Tibial artery (tissue), 4 donors: ENCODE results near the gene BMP2.

Source experiments
- DNase-seq, 2 donors: peaks; one replicate each; pipeline ENCODE4 v3.0.0-alpha.2; 2019
- H3K27ac ChIP-seq, 2 donors: fragments of 200-600 bp; sonication (generic) in 1 of 2; 1 replicate in 1 of 2; 2 replicates in 1 of 2; pipeline ENCODE4 v1.5.1; 2018 to 2019; ENCODE audit warnings: mild to moderate bottlenecking in 1 of 2
- H3K27me3 ChIP-seq, 2 donors: fragments of 200-600 bp; sonication (generic) in 1 of 2; one replicate each; pipeline versions ENCODE4 v1.5.1 to v1.6.0; 2016 to 2019
- H3K36me3 ChIP-seq, 3 donors: fragments of 200-600 bp; sonication (generic) in 2 of 3; one replicate each; pipeline ENCODE4 v1.5.1; 2016 to 2019; ENCODE audit warnings: mild to moderate bottlenecking in 2 of 3
- H3K4me1 ChIP-seq, 4 donors: fragments of 200-600 bp; sonication (generic) in 2 of 4; 1 replicate in 3 of 4; 2 replicates in 1 of 4; pipeline ENCODE4 v1.5.1; 2016 to 2019
- H3K4me3 ChIP-seq, 2 donors: fragments of 200-600 bp; sonication (generic) in 1 of 2; 1 replicate in 1 of 2; 2 replicates in 1 of 2; pipeline ENCODE4 v1.5.1; 2018 to 2019; ENCODE audit warnings: mild to moderate bottlenecking in 2 of 2
- H3K9me3 ChIP-seq, 3 donors: fragments of 200-600 bp; sonication (generic) in 1 of 3; one replicate each; pipeline ENCODE4 v1.5.1; 2016 to 2019
- CTCF ChIP-seq, 2 experiments: fragments of 200-600 bp in 1 of 2; fragments of 450-650 bp in 1 of 2; IDR thresholded peaks; one replicate each; pipeline ENCODE4 v1.5.1; 2017 to 2019; ENCODE audit warnings: antibody characterized with exemption in 2 of 2, mild to moderate bottlenecking in 1 of 2, moderate library complexity in 1 of 2
- intact Hi-C: fragments of 100-400 bp; cut with DNase I; formaldehyde crosslinking; loops from one replicate; pipeline ENCODE4 v1.15.0; 2023; ENCODE audit warnings: low total_unique reads

Gene BMP2

GRCh38 chr20:6740096-6740495 lies 27.4 kb upstream of the BMP2 start:
- no peaks in the 10 kb centered on the region for H3K36me3 ChIP-seq
- H3K27me3 ChIP-seq = no peaks in the 10 kb centered on the region
- intact Hi-C loops = no loop called here
- no peak for TF ChIP-seq CTCF (IDR thresholded peaks at IDR 0.05)
- no peak for DNase-seq
- H3K4me1 ChIP-seq = peaks cover 0 to 17% (median 7%) of the 10 kb centered on the region in 4 donors
- H3K27ac ChIP-seq = no peak overlapping the region
- no peak overlapping the region for H3K4me3 ChIP-seq
- no peaks in the 10 kb centered on the region for H3K9me3 ChIP-seq

GRCh38 chr20:6744180-6744579 lies 23.3 kb upstream of the BMP2 start:
- Histone ChIP-seq H3K9me3 (no peaks in the 10 kb centered on the region), H3K27ac (no peak overlapping the region), H3K4me1 (no peaks in the 10 kb centered on the region), H3K36me3 (no peaks in the 10 kb centered on the region), H3K27me3 (peaks cover 0 to 6% of the 10 kb centered on the region in 2 donors), H3K4me3 (no peak overlapping the region)
- intact Hi-C loops = no loop called here
- TF ChIP-seq CTCF (IDR thresholded peaks at IDR 0.05) = no peak
- DNase-seq = no peak

GRCh38 chr20:6744805-6745204 lies 22.7 kb upstream of the BMP2 start:
- no peak for TF ChIP-seq CTCF (IDR thresholded peaks at IDR 0.05)

GRCh38 chr20:6746901-6747609 lies 20.4 kb upstream of the BMP2 start:
- no peak overlapping the region for H3K27ac ChIP-seq
- no peak for TF ChIP-seq CTCF (IDR thresholded peaks at IDR 0.05)
- no peak for DNase-seq
- H3K4me3 ChIP-seq = no peak overlapping the region
- H3K27me3 ChIP-seq = peaks cover 0 to 6% of the 10 kb centered on the region in 2 donors
- no peaks in the 10 kb centered on the region for H3K9me3 ChIP-seq
- no peaks in the 10 kb centered on the region for H3K36me3 ChIP-seq
- intact Hi-C loops = no loop called here
- no peaks in the 10 kb centered on the region for H3K4me1 ChIP-seq

More at GRCh38 chr20:6744805-6745204, 22.7 kb upstream of the BMP2 start:
- no peak for DNase-seq
- intact Hi-C loops = no loop called here
- Histone ChIP-seq H3K27ac (no peak overlapping the region), H3K4me3 (no peak overlapping the region), H3K36me3 (no peaks in the 10 kb centered on the region), H3K9me3 (no peaks in the 10 kb centered on the region), H3K4me1 (no peaks in the 10 kb centered on the region), H3K27me3 (peaks cover 0 to 6% of the 10 kb centered on the region in 2 donors)

GRCh38 chr20:6750438-6750837 lies 17.0 kb upstream of the BMP2 start:
- no peak for DNase-seq
- Histone ChIP-seq H3K27ac (no peak overlapping the region), H3K9me3 (no peaks in the 10 kb centered on the region), H3K36me3 (no peaks in the 10 kb centered on the region), H3K27me3 (peaks cover 0 to 6% of the 10 kb centered on the region in 2 donors), H3K4me3 (no peak overlapping the region), H3K4me1 (no peaks in the 10 kb centered on the region)
- intact Hi-C loops = no loop called here
- TF ChIP-seq CTCF (IDR thresholded peaks at IDR 0.05) = no peak
